Right lobe of liver (tissue), 6 donors: ENCODE results near the gene TENM4. TPM values are rescaled to one million over a fixed set of nuclear protein-coding genes. Genes with fewer than 3 reads are reported as not detected.
A peak's percentile ranks its signal among the peaks of the same experiment; 100 is the strongest.

ENCODE experiments used
- ATAC-seq, 4 donors: fragments of 200-7000 bp; cut with Tn5 transposase; one replicate each; pipeline ENCODE4 v1.9.1; 2020; ENCODE audit warnings: mild to moderate bottlenecking in 4 of 4, moderate library complexity in 4 of 4
- DNase-seq, 3 donors: peaks; one replicate each; pipeline ENCODE4 v3.0.0-alpha.2; 2020
- H3K27ac ChIP-seq, 3 donors: fragments of 200-600 bp; one replicate each; pipeline ENCODE4 v1.8.0; 2022
- H3K27me3 ChIP-seq, 2 donors: fragments of 200-600 bp; one replicate each; pipeline ENCODE4 v1.8.0; 2022
- H3K36me3 ChIP-seq, 4 donors: fragments of 200-600 bp; sonication (generic) in 1 of 4; one replicate each; pipeline versions ENCODE4 v1.5.1 to v1.8.0; 2017 to 2022; ENCODE audit warnings: control low read depth in 1 of 4
- H3K4me1 ChIP-seq, 4 donors: fragments of 200-600 bp; sonication (generic) in 1 of 4; one replicate each; pipeline versions ENCODE4 v1.5.1 to v1.8.0; 2017 to 2022; ENCODE audit warnings: control low read depth in 1 of 4
- H3K4me3 ChIP-seq, 3 donors: fragments of 200-600 bp; one replicate each; pipeline ENCODE4 v1.8.0; 2022
- H3K9me3 ChIP-seq, 4 donors: fragments of 200-600 bp; sonication (generic) in 1 of 4; one replicate each; pipeline versions ENCODE4 v1.5.1 to v1.8.0; 2017 to 2022; ENCODE audit warnings: control low read depth in 1 of 4
- CTCF ChIP-seq, 4 donors: fragments of 200-600 bp in 3 of 4; fragments of 450-650 bp in 1 of 4; IDR thresholded peaks; one replicate each; pipeline versions ENCODE4 v1.5.1 to v1.8.0; 2016 to 2022; ENCODE audit warnings: antibody characterized with exemption in 4 of 4, mild to moderate bottlenecking in 2 of 4
- POLR2A ChIP-seq: fragments of 450-650 bp; IDR thresholded peaks from one replicate; pipeline ENCODE4 v1.6.1; 2017; ENCODE audit warnings: antibody characterized with exemption, mild to moderate bottlenecking
- WGBS: methylation state at CpG from one replicate; pipeline ENCODE4 v1.1.6; 2018; ENCODE audit warnings: low coverage, low lambda C conversion rate; ENCODE audit not compliant: insufficient coverage; ENCODE audit errors: missing lambda C conversion rate; 5-methylcytosine and 5-hydroxymethylcytosine counted together
- intact Hi-C, 2 donors: fragments of 100-400 bp; cut with DNase I; formaldehyde crosslinking; loops; one replicate each; pipeline versions ENCODE4 v1.11.2 to v1.14.1; 2022
- total RNA-seq, 6 experiments: library from RNA; depleted of rRNA in 2 of 6; stranded (reverse); fragments of >200 nt in 2 of 6; fragmentation: NEBNext Ultra II Directional in 3 of 6; extraction: Animal tissue kit (Norgen Biotek cat#: 25700) in 3 of 6; gene quantifications; one replicate each; pipeline versions ENCODE4 v1.1.0 to v1.2.4, GENCODE V29; 2016 to 2023
- donor health status: DM: no; HTN: yes; CAD: no.
- donor health status: DM: no; HTN: no; CAD: no.
- donor health status: DM: no; HTN: no; CAD: no.
- donor health status: DM: no; HTN: yes; CAD: no.
- donor health status: DM: no; HTN: yes; CAD: no.

The TENM4 gene
- total RNA-seq, 6 experiments from 2014 or later: 0.04 to 0.58 (median 0.14) TPM; not detected in 2

DNA sequence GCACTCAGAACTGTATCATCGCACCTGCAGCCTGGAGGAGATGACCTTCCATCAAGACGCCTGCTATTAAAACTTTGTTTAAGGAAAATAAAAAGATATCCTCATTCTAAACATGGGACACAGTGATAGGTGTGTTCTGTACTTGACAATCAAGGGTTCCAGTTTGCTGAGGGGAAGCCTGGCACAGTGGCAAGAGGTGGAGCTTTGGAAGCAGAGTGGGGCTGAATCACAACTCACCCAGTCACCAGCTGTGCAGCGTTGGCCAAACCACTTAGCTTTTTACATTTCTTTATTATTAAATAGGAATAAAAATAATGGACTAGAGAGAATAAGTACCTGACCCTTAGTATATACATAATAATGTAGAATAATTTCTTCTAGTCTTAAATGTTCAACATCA lies 220.7 kb downstream of the TENM4 start:
- Histone ChIP-seq H3K27ac (no peak overlapping the region), H3K4me1 (no peaks in the 10 kb centered on the region), H3K4me3 (no peak overlapping the region), H3K27me3 (no peaks in the 10 kb centered on the region), H3K9me3 (no peaks in the 10 kb centered on the region), H3K36me3 (no peaks in the 10 kb centered on the region)
- ATAC-seq (no peak), DNase-seq (no peak)
- intact Hi-C loops: no loop called here
- no peak for TF ChIP-seq POLR2A
- no peak for TF ChIP-seq CTCF (IDR thresholded peaks at IDR 0.05)
- WGBS: 84% methylated on average over 3 of the region's 3 CpGs

GRCh38 chr11:79219186-79220045 lies 221.4 kb downstream of the TENM4 start:
- Histone ChIP-seq H3K4me3 (no peak overlapping the region), H3K4me1 (no peaks in the 10 kb centered on the region), H3K9me3 (no peaks in the 10 kb centered on the region), H3K36me3 (no peaks in the 10 kb centered on the region), H3K27me3 (no peaks in the 10 kb centered on the region), H3K27ac (no peak overlapping the region)
- ATAC-seq (no peak), DNase-seq (no peak)
- WGBS: 62% methylated on average over 3 of the region's 6 CpGs
- intact Hi-C loops: no loop called here
- no peak for TF ChIP-seq CTCF (IDR thresholded peaks at IDR 0.05)
- TF ChIP-seq POLR2A: no peak

DNA sequence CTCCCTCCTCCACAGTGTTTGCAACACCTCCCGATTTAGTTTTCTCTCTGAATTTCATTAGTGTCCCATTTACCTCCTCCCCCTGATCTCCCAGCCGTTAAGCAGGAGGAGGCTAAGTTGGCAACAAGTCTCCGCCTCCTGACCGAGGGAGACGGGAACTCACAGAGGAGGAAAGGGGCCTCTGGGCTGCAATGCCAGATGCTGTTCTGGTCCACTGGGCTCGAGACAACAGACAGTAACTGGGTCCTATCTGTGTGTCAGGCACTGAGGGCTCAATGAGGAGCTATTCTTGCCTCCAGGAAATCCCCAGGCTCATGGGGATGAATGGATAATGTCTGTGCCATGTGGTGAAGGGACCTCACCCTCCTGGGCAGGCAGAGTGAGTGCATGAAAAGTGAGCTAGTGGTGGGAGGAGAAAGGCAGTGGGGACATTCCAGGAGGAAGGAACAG lies 228.1 kb downstream of the TENM4 start:
- Histone ChIP-seq H3K4me1 (no peaks in the 10 kb centered on the region), H3K27me3 (no peaks in the 10 kb centered on the region), H3K36me3 (no peaks in the 10 kb centered on the region), H3K9me3 (no peaks in the 10 kb centered on the region), H3K4me3 (no peak overlapping the region), H3K27ac (no peak overlapping the region)
- intact Hi-C loops: no loop called here
- no peak for TF ChIP-seq CTCF (IDR thresholded peaks at IDR 0.05)
- no peak for TF ChIP-seq POLR2A
- 30% methylated on average over 6 of the region's 6 CpGs for WGBS
- ATAC-seq (no peak), DNase-seq (no peak)

DNA sequence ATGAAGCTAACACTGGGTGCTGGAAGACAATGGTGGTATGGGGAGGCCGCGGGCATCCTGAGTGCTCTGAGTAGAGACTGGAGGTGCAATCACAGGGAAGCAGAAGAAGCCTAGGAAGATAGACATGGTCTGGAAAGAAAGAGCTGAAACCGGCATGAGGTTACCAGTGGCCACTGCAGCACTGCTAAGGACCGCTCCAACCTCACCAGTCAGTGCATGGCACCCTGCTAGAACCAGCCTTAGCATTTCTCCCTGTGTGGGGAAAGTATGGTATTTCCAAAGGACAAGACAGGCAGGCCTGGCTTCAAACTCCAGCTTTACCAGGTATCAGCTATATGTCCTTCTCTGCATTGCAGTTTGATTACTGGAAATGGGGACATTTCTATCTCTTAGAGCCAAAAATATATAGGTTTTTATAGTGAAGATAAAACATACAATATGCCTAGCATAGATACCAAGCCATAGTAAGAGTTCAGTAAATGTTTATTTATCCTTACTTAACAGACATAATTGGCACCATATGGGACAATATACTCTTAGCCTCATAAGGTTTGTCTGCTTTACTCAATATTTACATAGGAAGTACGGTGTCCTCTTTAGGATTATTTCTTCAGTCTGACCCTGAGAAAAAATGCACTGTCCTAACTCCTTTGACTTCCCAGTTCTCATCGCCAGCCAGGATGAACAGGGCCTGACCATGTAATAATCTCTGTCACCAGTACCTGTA lies 231.1 kb downstream of the TENM4 start:
- Histone ChIP-seq H3K4me1 (no peaks in the 10 kb centered on the region), H3K36me3 (no peaks in the 10 kb centered on the region), H3K27ac (no peak overlapping the region), H3K4me3 (no peak overlapping the region), H3K9me3 (no peaks in the 10 kb centered on the region), H3K27me3 (no peaks in the 10 kb centered on the region)
- intact Hi-C loops: no loop called here
- WGBS: 80% methylated on average over 5 of the region's 6 CpGs
- ATAC-seq: peak in 1 of 4 donors; percentile 29
- no peak for TF ChIP-seq POLR2A
- TF ChIP-seq CTCF (IDR thresholded peaks at IDR 0.05): no peak
- no peak for DNase-seq
